GM23338 (cell line): ENCODE data around the gene CHRD. TPM values are rescaled to one million over a fixed set of nuclear protein-coding genes. Genes with fewer than 3 reads are reported as not detected.

ENCODE experiments used
- ATAC-seq: fragments of 200-7000 bp; cut with Tn5 transposase; 3 replicates; pipeline ENCODE4 v1.9.1; 2020
- DNase-seq: peaks from one replicate; pipeline ENCODE4 v3.0.0-alpha.2; 2015; ENCODE audit warnings: low spot score
- H2AFZ ChIP-seq: fragments of 200-600 bp; sonication (generic); 2 replicates; pipeline ENCODE4 v1.8.0; 2016; ENCODE audit warnings: antibody characterized with exemption, mild to moderate bottlenecking, moderate library complexity
- H3F3A ChIP-seq: fragments of 200-600 bp; sonication (generic); replicated peaks from 2 replicates; pipeline ENCODE4 v1.8.0; 2017; ENCODE audit warnings: antibody characterized with exemption, mixed run types, low read depth
- H3K27ac ChIP-seq: fragments of 200-600 bp; sonication (generic); 2 replicates; pipeline ENCODE4 v1.6.1; 2016; ENCODE audit warnings: low read depth
- H3K27me3 ChIP-seq: fragments of 200-600 bp; sonication (generic); 2 replicates; pipeline ENCODE4 v1.8.0; 2016; ENCODE audit warnings: mild to moderate bottlenecking, mixed run types, moderate library complexity; ENCODE audit not compliant: insufficient read depth
- H3K36me3 ChIP-seq: fragments of 200-600 bp; sonication (generic); 2 replicates; pipeline ENCODE4 v1.8.0; 2016; ENCODE audit warnings: mild to moderate bottlenecking; ENCODE audit not compliant: insufficient read depth
- H3K4me1 ChIP-seq: fragments of 200-600 bp; sonication (generic); 2 replicates; pipeline ENCODE4 v1.8.0; 2016; ENCODE audit warnings: mild to moderate bottlenecking, moderate library complexity; ENCODE audit not compliant: insufficient read depth
- H3K4me2 ChIP-seq: fragments of 200-600 bp; sonication (generic); 2 replicates; pipeline ENCODE4 v1.7.1; 2017; ENCODE audit warnings: mixed run types
- H3K4me3 ChIP-seq: fragments of 200-600 bp; sonication (generic); 2 replicates; pipeline ENCODE4 v1.6.1; 2016; ENCODE audit warnings: mixed run types
- H3K79me2 ChIP-seq: fragments of 200-600 bp; sonication (generic); replicated peaks from 2 replicates; pipeline ENCODE4 v1.8.0; 2017; ENCODE audit warnings: mild to moderate bottlenecking; ENCODE audit not compliant: insufficient read depth
- H3K9me2 ChIP-seq: fragments of 200-600 bp; sonication (generic); 2 replicates; pipeline ENCODE4 v1.8.0; 2017; ENCODE audit not compliant: insufficient read depth
- H4K20me1 ChIP-seq: fragments of 200-600 bp; sonication (generic); replicated peaks from 2 replicates; pipeline ENCODE4 v1.8.0; 2017; ENCODE audit warnings: mild to moderate bottlenecking; ENCODE audit not compliant: insufficient read depth
- H3K27ac Mint-ChIP-seq: 2 replicates; pipeline ENCODE4 v1.8.0; 2020; ENCODE audit warnings: inconsistent platforms, mild to moderate bottlenecking, moderate library complexity, mixed read lengths
- H3K27me3 Mint-ChIP-seq: 3 replicates; pipeline ENCODE4 v1.8.0; 2022; ENCODE audit warnings: low read depth, mild to moderate bottlenecking, moderate library complexity, mixed read lengths, inconsistent platforms; ENCODE audit not compliant: insufficient read depth, poor library complexity
- H3K36me3 Mint-ChIP-seq: 3 replicates; pipeline ENCODE4 v1.8.0; 2021; ENCODE audit warnings: low read depth, mild to moderate bottlenecking, inconsistent platforms, moderate library complexity, mixed read lengths
- H3K4me1 Mint-ChIP-seq: 3 replicates; pipeline ENCODE4 v1.8.0; 2020; ENCODE audit warnings: mild to moderate bottlenecking, inconsistent platforms, mixed read lengths
- H3K4me3 Mint-ChIP-seq: 3 replicates; pipeline ENCODE4 v1.8.0; 2021; ENCODE audit warnings: moderate library complexity, mild to moderate bottlenecking, inconsistent platforms, mixed read lengths
- H3K9me3 Mint-ChIP-seq: 3 replicates; pipeline ENCODE4 v1.8.0; 2020; ENCODE audit warnings: moderate library complexity, mild to moderate bottlenecking, inconsistent platforms, mixed read lengths
- CREB1 ChIP-seq: fragments of 250-450 bp; sonication (Bioruptor Pico); IDR thresholded peaks from 2 replicates; pipeline ENCODE4 v1.5.0; 2020; ENCODE audit warnings: low read depth, mild to moderate bottlenecking, moderate library complexity
- CTCF ChIP-seq, 2 experiments: fragments of 200-600 bp in 1 of 2; sonication (generic) in 1 of 2; conservative IDR thresholded peaks; 2 replicates each; pipeline versions ENCODE4 v1.5.1 to v1.6.1; 2016 to 2017; ENCODE audit warnings: antibody characterized with exemption in 2 of 2, low read depth in 2 of 2, mild to moderate bottlenecking in 2 of 2, moderate library complexity in 1 of 2
- ETS1 ChIP-seq: IDR thresholded peaks from 2 replicates; pipeline ENCODE4 v1.6.1; 2016; ENCODE audit warnings: antibody characterized with exemption
- EZH2 ChIP-seq: fragments of 200-600 bp; sonication (generic); IDR thresholded peaks from one replicate; pipeline ENCODE4 v1.8.0; 2017; ENCODE audit warnings: antibody characterized with exemption, mild to moderate bottlenecking, low read depth; ENCODE audit not compliant: unreplicated experiment
- EZH2phosphoT487 ChIP-seq: fragments of 200-600 bp; sonication (generic); IDR thresholded peaks from one replicate; pipeline ENCODE4 v1.8.1; 2018; ENCODE audit warnings: antibody characterized with exemption; ENCODE audit not compliant: unreplicated experiment
- JUNB ChIP-seq: IDR thresholded peaks from one replicate; pipeline ENCODE4 v1.6.1; 2016; ENCODE audit warnings: antibody characterized with exemption; ENCODE audit not compliant: unreplicated experiment
- NANOG ChIP-seq: IDR thresholded peaks from 2 replicates; pipeline ENCODE4 v1.6.1; 2016; ENCODE audit warnings: antibody characterized with exemption, borderline replicate concordance
- POLR2AphosphoS5 ChIP-seq: IDR thresholded peaks from 2 replicates; pipeline ENCODE4 v1.6.1; 2016; ENCODE audit warnings: antibody characterized with exemption, low read depth
- REST ChIP-seq: IDR thresholded peaks from one replicate; pipeline ENCODE4 v1.6.1; 2018; ENCODE audit warnings: antibody characterized with exemption; ENCODE audit not compliant: unreplicated experiment
- STAT1 ChIP-seq: IDR thresholded peaks from one replicate; pipeline ENCODE4 v1.6.1; 2016; ENCODE audit warnings: antibody characterized with exemption; ENCODE audit not compliant: unreplicated experiment
- ZNF114 ChIP-seq: fragments of 250-450 bp; sonication (Bioruptor Pico); IDR thresholded peaks from 2 replicates; pipeline ENCODE4 v1.5.0; 2020; ENCODE audit warnings: mild to moderate bottlenecking, moderate library complexity
- ZNF331 ChIP-seq: fragments of 250-450 bp; sonication (Bioruptor Pico); IDR thresholded peaks from 2 replicates; pipeline ENCODE4 v1.5.0; 2020; ENCODE audit warnings: low read depth, mild to moderate bottlenecking, moderate library complexity
- ZNF462 ChIP-seq: fragments of 250-450 bp; sonication (Bioruptor Pico); IDR thresholded peaks from 2 replicates; pipeline ENCODE4 v1.5.0; 2020; ENCODE audit warnings: mild to moderate bottlenecking, moderate library complexity
- polyA plus RNA-seq: library from polyadenylated mRNA; unstranded; fragments of >200 nt; fragmentation: Nextera tagmentation; extraction: Ambion mirVana; gene quantifications from 2 replicates; pipeline ENCODE4 v1.2.1, GENCODE V29; 2016
- total RNA-seq: library from RNA; depleted of rRNA; stranded (reverse); fragments of >200 nt; shearing (Covaris generic); gene quantifications from 2 replicates; pipeline ENCODE4 v1.2.3, GENCODE V29; 2014

CHRD gene
- total and polyA plus RNA-seq, 2 experiments from 2014 or later = 0.34 to 0.66 TPM

GRCh38 chr3:184391266-184391665 is 11.4 kb downstream of the CHRD start:
- DNase-seq (no peak), ATAC-seq (no peak)
- Histone ChIP-seq H3F3A (no peaks in the 10 kb centered on the region), H3K27ac (no peak overlapping the region), H3K4me3 (no peak overlapping the region), H3K4me2 (no peak overlapping the region), H2AFZ (no peak overlapping the region), H3K9me2 (no peaks in the 10 kb centered on the region), H4K20me1 (no peaks in the 10 kb centered on the region), H3K27me3 (no peaks in the 10 kb centered on the region), H3K36me3 (no peaks in the 10 kb centered on the region), H3K4me1 (no peaks in the 10 kb centered on the region; the same call in 1 of the 2 replicates), H3K79me2 (no peaks in the 10 kb centered on the region)
- Mint-ChIP-seq H3K4me1 (peaks cover 5% of the 10 kb centered on the region; the same call in 2 of the 3 replicates), H3K27ac (no peak overlapping the region), H3K36me3 (no peaks in the 10 kb centered on the region), H3K4me3 (no peak overlapping the region), H3K9me3 (no peaks in the 10 kb centered on the region), H3K27me3 (peaks cover 6% of the 10 kb centered on the region)
- TF ChIP-seq ZNF462 (CRISPR knock-in tag) = no peak
- TF ChIP-seq ZNF114 (CRISPR knock-in tag) = no peak
- TF ChIP-seq CREB1 = no peak
- no peak for TF ChIP-seq CTCF (conservative IDR thresholded peaks at IDR 0.05; ENCODE audit: low read depth in 2 of 2)
- TF ChIP-seq STAT1 = no peak
- no peak for TF ChIP-seq ETS1
- TF ChIP-seq EZH2 = no peak
- no peak for TF ChIP-seq JUNB
- TF ChIP-seq ZNF331 (CRISPR knock-in tag) = no peak
- TF ChIP-seq REST = no peak
- no peak for TF ChIP-seq EZH2phosphoT487
- no peak for TF ChIP-seq POLR2AphosphoS5
- no peak for TF ChIP-seq NANOG
